Erythroblast (primary cell): ENCODE measurements around the gene LUC7L.

Experiments
- GATA1 ChIP-seq: IDR thresholded peaks from 2 replicates; pipeline ENCODE4 v1.6.1; 2011; ENCODE audit warnings: low read depth, mild to moderate bottlenecking, control low read depth, low read length, moderate library complexity
- POLR2A ChIP-seq: IDR thresholded peaks from 2 replicates; pipeline ENCODE4 v1.6.1; 2011; ENCODE audit warnings: mild to moderate bottlenecking, low read length

GRCh38 chr16:159136-159849 is 70.0 kb downstream of the LUC7L start:
- no peak for TF ChIP-seq POLR2A
- no peak for TF ChIP-seq GATA1
